Measurements from ENCODE around the gene ESYT2.

- TF ChIP-seq CTCF (IDR thresholded peaks at IDR 0.05; ENCODE audit: insufficient read depth, low read depth, low read length) (no peak), EZH2 (IDR thresholded peaks at IDR 0.05; ENCODE audit: insufficient read depth, low read length) (no peak)
These were observed 20.6 kb upstream of the ESYT2 start for GRCh38 chr7:158849768-158850544.

Data from astrocyte (in vitro differentiated cells and primary cell).